Ramos (cell line): Measurements from ENCODE around the gene AVEN.

ENCODE experiments used
- in situ Hi-C: fragments of 300-500 bp; cut with MboI; formaldehyde crosslinking; loops from one replicate; pipeline ENCODE4 v1.14.3; 2022; ENCODE audit warnings: low sequenced_read_pairs; ENCODE audit not compliant: unreplicated experiment

The AVEN gene

DNA sequence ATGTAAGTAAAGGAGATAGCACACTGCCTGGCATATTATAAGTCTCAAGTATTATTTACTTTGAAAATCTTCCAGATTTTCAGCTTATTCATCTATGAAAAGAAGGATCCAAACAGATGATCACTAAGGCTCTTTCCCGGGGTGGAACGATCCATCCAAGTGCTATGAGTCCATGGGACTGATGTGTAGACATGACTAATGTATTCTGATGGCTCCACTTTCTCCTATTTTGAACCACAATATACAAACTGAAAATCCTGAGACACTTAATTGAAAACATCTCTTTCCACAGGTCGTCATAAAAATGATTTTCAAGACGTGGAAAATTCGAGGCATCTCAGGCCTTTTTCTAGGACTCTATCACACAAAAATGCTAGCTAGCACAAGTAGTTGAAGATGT is 104.1 kb downstream of the AVEN start:
- in situ Hi-C loops, result no loop called here

GRCh38 chr15:33934396-33934795 is 104.6 kb downstream of the AVEN start:
- in situ Hi-C loops, result no loop called here

DNA sequence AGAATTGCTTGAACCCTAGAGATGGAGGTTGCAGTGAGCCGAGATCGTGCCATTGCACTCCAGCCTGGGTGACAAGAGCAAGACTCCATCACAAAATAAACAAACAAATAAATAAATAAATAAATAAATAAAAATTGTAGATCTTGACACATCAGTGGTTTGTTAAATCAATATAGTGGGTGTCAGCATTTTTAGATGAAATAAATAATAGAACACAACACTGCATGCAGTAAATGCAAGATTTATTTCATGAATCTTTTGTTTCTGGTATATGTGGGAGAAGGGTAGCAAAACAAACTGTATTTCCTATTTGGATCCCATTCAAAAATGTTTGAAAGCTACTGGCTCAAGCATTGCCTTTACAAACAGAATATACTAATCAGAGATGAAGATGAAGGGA is 106.3 kb downstream of the AVEN start:
- in situ Hi-C loops, result no loop called here

DNA sequence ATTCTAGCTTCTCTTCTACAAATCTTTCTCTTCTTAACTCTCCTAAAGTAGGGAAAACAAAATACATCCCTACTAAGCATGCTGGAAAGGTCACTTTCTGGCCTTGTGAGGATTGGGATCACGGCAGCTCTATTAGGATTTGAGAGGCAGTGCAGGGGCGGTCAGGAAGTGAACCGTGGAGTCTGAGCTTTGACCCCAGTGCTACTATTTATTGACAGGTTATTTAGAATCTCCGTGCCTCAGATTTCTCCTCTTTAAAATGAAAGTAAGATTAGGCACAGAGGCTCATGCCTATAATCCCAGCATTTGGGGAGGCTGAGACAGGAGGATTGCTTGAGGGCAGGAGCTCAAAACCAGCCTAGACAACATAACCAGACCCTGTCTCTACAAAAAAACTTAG is 112.7 kb downstream of the AVEN start:
- in situ Hi-C loops, result no loop called here

DNA sequence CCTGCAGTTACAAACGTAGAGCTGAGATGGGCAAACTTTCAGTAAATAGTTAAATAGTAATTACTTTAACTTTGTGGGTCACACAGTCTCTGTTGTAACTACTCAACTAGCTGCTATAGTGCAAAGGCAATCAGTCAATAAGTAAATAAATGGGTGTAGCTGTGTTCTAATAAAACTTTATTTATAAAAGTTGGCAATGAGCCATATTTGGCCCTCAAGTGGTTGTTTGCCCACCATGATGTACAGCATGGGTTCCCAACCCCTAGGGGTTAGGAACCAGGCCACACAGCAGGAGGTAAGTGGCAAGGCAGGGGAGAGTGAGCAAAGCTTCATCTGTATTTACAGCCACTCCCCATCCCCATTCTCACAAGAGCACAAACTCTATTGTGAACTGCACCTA is 115.6 kb downstream of the AVEN start:
- in situ Hi-C loops, result no loop called here

- in situ Hi-C loops, result no loop called here
These were observed 123.2 kb downstream of the AVEN start for GRCh38 chr15:33915571-33916407.

DNA sequence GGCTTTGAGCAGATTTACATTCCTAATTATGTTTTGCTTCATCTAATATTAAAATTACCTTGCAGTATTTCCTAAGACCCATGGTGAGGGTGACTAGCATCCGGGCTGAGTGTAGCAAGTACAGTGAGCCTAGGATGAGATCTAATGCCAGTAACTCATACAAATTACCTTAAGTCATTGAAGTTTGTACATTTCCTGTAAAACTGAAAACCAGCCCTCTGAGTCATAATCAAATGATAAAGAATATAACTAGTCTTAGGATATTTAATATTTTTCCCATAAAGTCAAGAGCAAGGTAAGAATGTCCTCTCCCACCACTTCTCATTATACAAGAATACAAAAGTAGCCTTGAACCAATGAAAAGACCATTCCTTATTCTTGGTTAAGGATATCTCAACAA is 125.5 kb downstream of the AVEN start:
- in situ Hi-C loops, result no loop called here

- in situ Hi-C loops, result no loop called here
These were observed 126.7 kb downstream of the AVEN start for GRCh38 chr15:33912326-33912725.

GRCh38 chr15:33910741-33911140 is 128.3 kb downstream of the AVEN start:
- in situ Hi-C loops, result no loop called here

- in situ Hi-C loops, result no loop called here
These were observed 130.6 kb downstream of the AVEN start for GRCh38 chr15:33908406-33908805.

- in situ Hi-C loops, result no loop called here
These were observed 131.7 kb downstream of the AVEN start for GRCh38 chr15:33907326-33907725.

GRCh38 chr15:33903661-33904060 is 135.3 kb downstream of the AVEN start:
- in situ Hi-C loops, result no loop called here

GRCh38 chr15:33902043-33902442 is 137.0 kb downstream of the AVEN start:
- in situ Hi-C loops, result no loop called here

DNA sequence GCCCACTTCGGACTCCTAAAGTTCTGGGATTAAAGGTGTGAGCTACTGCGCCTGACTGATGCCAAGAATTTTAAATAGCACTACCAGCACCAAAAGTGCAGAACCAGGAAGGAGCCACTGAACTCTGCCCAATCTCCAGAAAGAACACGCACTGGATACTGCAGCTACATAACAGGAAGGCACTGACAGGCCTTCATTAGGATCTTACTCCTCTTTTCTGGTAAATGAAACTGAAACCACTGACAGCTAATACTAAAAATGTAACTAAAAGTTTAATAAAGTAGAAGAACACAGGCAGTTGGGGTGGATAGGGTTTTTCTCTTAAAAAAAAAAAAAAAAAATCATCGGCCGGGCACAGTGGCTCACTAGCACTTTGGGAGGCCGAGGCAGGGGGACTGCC is 144.8 kb downstream of the AVEN start:
- in situ Hi-C loops, result no loop called here

DNA sequence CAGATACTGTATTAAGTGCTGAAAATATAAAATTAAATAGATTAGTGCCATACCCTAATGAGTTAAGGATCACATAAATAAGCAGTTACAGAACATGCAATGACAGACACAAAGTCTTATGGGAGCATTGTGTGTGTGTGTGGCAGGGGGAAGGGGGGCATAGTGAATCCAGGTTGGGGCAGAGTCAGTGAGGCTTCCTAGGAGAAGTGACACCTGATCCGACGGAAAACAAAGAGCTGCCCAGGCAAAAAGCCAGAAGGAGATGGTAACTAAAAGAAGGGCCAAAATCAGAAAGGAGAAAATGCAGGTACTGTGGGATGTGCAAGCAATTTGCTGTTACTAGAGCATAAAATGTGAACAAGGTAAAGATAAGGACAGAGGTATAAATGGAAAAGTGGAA is 150.8 kb downstream of the AVEN start:
- in situ Hi-C loops, result no loop called here

DNA sequence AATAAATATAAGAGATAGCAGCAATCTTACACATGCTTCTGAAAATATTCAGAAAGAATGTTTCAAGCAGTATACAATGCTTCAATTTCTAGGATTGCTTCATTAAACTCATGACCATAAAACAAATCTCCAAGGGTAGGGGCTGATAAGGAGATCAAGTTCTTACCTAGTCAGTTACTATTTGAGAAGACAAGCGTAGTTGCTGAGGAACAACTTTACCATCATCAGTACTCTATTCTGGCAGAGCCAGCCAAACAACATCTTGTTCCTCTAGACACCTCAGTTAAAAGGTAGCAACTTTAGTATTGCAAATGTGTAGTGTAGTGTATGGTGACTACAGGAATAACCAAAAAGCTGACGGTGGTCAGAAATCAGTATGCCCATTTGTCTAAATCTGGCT is 156.1 kb downstream of the AVEN start:
- in situ Hi-C loops, result no loop called here

- in situ Hi-C loops, result no loop called here
These were observed 164.8 kb downstream of the AVEN start for GRCh38 chr15:33874156-33874555.

GRCh38 chr15:33872416-33873106 is 166.4 kb downstream of the AVEN start:
- in situ Hi-C loops, result no loop called here

DNA sequence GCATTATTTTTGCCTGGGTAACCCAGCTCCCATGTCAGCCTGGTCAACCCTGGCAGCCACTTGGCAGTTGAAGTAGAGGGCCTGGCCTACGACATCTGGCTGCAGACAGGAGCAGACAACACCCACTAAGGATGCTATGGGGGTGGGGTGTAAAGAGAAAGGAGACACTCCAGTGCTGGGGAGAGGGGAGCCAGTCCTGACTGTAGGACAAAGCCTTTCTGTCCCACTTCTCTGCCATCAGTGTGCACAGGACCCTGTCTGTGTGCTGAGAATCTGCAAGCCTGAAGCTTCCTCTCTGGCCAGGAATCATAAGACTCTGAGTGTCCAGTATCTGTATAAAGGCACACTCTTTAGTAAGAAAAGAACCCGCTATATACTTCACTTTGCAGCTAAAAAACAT is 167.0 kb downstream of the AVEN start:
- in situ Hi-C loops, result no loop called here

DNA sequence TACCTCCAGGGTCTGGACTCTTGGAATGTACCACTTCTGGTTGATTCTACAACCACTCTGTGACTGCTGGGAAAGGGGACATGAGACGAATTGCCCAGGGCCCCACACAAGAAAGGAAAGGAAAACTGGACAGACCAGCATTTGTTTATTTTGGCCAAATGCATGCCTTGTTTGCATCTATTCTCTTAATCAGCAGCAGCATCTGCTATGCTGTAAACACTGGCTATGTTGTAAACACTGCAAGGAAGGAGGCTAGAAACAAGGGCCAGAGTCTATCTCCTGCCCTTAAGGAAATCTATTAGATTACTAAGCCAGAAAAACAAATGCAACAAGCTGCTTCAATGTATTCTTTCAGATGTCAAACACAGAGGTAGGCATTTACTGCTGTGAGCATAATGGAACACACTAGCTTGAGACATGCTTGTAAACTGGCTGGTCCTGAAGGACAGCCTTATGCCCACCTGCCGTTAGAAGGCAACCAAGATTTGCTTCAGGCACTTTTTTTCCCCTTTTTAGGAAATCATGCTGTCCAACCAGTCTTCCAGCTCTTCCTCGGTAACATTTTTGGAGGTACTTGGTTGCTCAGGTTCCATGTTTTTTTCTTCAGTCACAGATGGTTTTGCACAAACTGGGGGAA is 172.8 kb downstream of the AVEN start:
- in situ Hi-C loops, result no loop called here

- in situ Hi-C loops, result no loop called here
These were observed 173.6 kb downstream of the AVEN start for GRCh38 chr15:33865416-33865815.
